SK-N-SH (cell line): Measurements from ENCODE around the gene CLEC2D. TPM values are rescaled to one million over a fixed set of nuclear protein-coding genes. Genes with fewer than 3 reads are reported as not detected.

Experiments used
- CTCF ChIA-PET: fragments of 300-600, 350-600 bp; formaldehyde crosslinking; extraction: SDS; loops from one replicate; lab custom pipeline; 2021; lab: Yijun Ruan, JAX
- POLR2A ChIA-PET: fragments of 350-600 bp; sonication (Branson Sonifier 250); formaldehyde crosslinking; extraction: SDS; loops from one replicate; lab custom pipeline; 2020; ENCODE audit warnings: antibody characterized with exemption, inconsistent platforms; lab: Yijun Ruan, JAX
- DNase-seq: peaks from one replicate; pipeline ENCODE4 v3.0.0; 2012
- H2AFZ ChIP-seq: fragments of 200-600 bp; sonication (generic); 2 replicates; pipeline ENCODE4 v1.8.1; 2016; ENCODE audit warnings: antibody characterized with exemption, mild to moderate bottlenecking, low read depth
- H3F3A ChIP-seq: fragments of 200-600 bp; sonication (generic); replicated peaks from 2 replicates; pipeline ENCODE3; 2016; ENCODE audit warnings: antibody characterized with exemption, mild to moderate bottlenecking; ENCODE audit not compliant: insufficient read depth
- H3K27ac ChIP-seq, 2 experiments: fragments of 200-500 bp in 1 of 2; fragments of 200-600 bp in 1 of 2; sonication (Bioruptor generic) in 1 of 2; sonication (generic), shearing (Covaris generic) in 1 of 2; 2 replicates each; pipeline versions ENCODE4 v1.5.1 to v1.6.1; 2014 to 2016; ENCODE audit warnings: low read depth in 2 of 2, inconsistent platforms in 1 of 2, low read length in 1 of 2, mild to moderate bottlenecking in 1 of 2, mixed read lengths in 1 of 2
- H3K27me3 ChIP-seq: fragments of 200-600 bp; sonication (generic), shearing (Covaris generic); 2 replicates; pipeline ENCODE4 v1.6.1; 2016; ENCODE audit warnings: mixed run types; ENCODE audit not compliant: insufficient read depth
- H3K36me3 ChIP-seq, 2 experiments: fragments of 200-500 bp in 1 of 2; fragments of 200-600 bp in 1 of 2; sonication (Bioruptor generic) in 1 of 2; sonication (generic) in 1 of 2; replicated peaks in 1 of 2; 2 replicates each; pipeline versions ENCODE3 to v1.5.1; 2014 to 2016; ENCODE audit warnings: low read length in 1 of 2, mild to moderate bottlenecking in 1 of 2; ENCODE audit not compliant: insufficient read depth in 2 of 2, control insufficient read depth in 1 of 2
- H3K4me1 ChIP-seq, 2 experiments: fragments of 200-500 bp in 1 of 2; fragments of 200-600 bp in 1 of 2; sonication (Bioruptor generic) in 1 of 2; sonication (generic), shearing (Covaris generic) in 1 of 2; 2 replicates each; pipeline versions ENCODE4 v1.5.1 to v1.6.1; 2014 to 2016; ENCODE audit warnings: low read depth in 1 of 2, low read length in 1 of 2, mixed run types in 1 of 2; ENCODE audit not compliant: insufficient read depth in 2 of 2, control insufficient read depth in 1 of 2
- H3K4me2 ChIP-seq: fragments of 200-600 bp; sonication (generic), shearing (Covaris generic); 2 replicates; pipeline ENCODE4 v1.6.1; 2017; ENCODE audit warnings: mixed run types
- H3K4me3 ChIP-seq, 2 experiments: fragments of 200-500 bp in 1 of 2; fragments of 200-600 bp in 1 of 2; sonication (Bioruptor generic) in 1 of 2; sonication (generic), shearing (Covaris generic) in 1 of 2; 2 replicates each; pipeline versions ENCODE4 v1.5.1 to v1.8.1; 2014 to 2016; ENCODE audit warnings: low read depth in 2 of 2, inconsistent platforms in 1 of 2, low read length in 1 of 2, mild to moderate bottlenecking in 1 of 2, mixed read lengths in 1 of 2, moderate library complexity in 1 of 2
- H3K79me2 ChIP-seq: fragments of 200-600 bp; sonication (generic); 2 replicates; pipeline ENCODE4 v1.8.1; 2017; ENCODE audit warnings: mild to moderate bottlenecking; ENCODE audit not compliant: insufficient read depth
- H3K9ac ChIP-seq: fragments of 200-600 bp; sonication (generic); 2 replicates; pipeline ENCODE4 v1.6.1; 2017; ENCODE audit warnings: mixed run types
- H3K9me2 ChIP-seq: fragments of 200-600 bp; sonication (generic); 2 replicates; pipeline ENCODE4 v1.6.1; 2017; ENCODE audit warnings: mixed run types
- H3K9me3 ChIP-seq: fragments of 200-600 bp; sonication (generic); 2 replicates; pipeline ENCODE4 v1.6.1; 2017; ENCODE audit warnings: mixed run types, mild to moderate bottlenecking, moderate library complexity
- H4K20me1 ChIP-seq: fragments of 200-600 bp; sonication (generic); 2 replicates; pipeline ENCODE4 v1.6.1; 2017; ENCODE audit warnings: mild to moderate bottlenecking, mixed run types; ENCODE audit not compliant: insufficient read depth
- EP300 ChIP-seq, 2 experiments: IDR thresholded peaks; 2 replicates each; pipeline versions ENCODE4 v1.4.0 to v1.6.1; 2012; ENCODE audit warnings: borderline replicate concordance in 1 of 2, low read depth in 1 of 2, low read length in 1 of 2
- EZH2phosphoT487 ChIP-seq: fragments of 200-600 bp; sonication (generic); IDR thresholded peaks from 2 replicates; pipeline ENCODE4 v1.6.1; 2017; ENCODE audit warnings: low read depth, mixed run types, mild to moderate bottlenecking, antibody characterized with exemption, moderate library complexity, borderline replicate concordance
- FOSL2 ChIP-seq: IDR thresholded peaks from 2 replicates; pipeline ENCODE4 v1.4.0; 2012; ENCODE audit warnings: low read depth, mild to moderate bottlenecking, moderate library complexity, borderline replicate concordance
- GABPA ChIP-seq: IDR thresholded peaks from 2 replicates; pipeline ENCODE4 v1.4.0; 2012; ENCODE audit warnings: low read depth, mild to moderate bottlenecking
- MEF2A ChIP-seq: IDR thresholded peaks from 2 replicates; pipeline ENCODE4 v1.4.0; 2012; ENCODE audit warnings: low read depth, borderline replicate concordance
- NFIC ChIP-seq: IDR thresholded peaks from 2 replicates; pipeline ENCODE4 v1.4.0; 2012; ENCODE audit warnings: borderline replicate concordance
- RFX5 ChIP-seq: IDR thresholded peaks from 2 replicates; pipeline ENCODE4 v1.6.1; 2012; ENCODE audit warnings: mild to moderate bottlenecking, improper control_type of control experiment, low read length
- SMC3 ChIP-seq: IDR thresholded peaks from 2 replicates; pipeline ENCODE4 v1.6.1; 2012; ENCODE audit warnings: low read depth, low read length, improper control_type of control experiment
- TAF1 ChIP-seq: IDR thresholded peaks from 2 replicates; pipeline ENCODE4 v1.6.1; 2012; ENCODE audit warnings: low read depth, mild to moderate bottlenecking, low read length, moderate library complexity, borderline replicate concordance
- TCF12 ChIP-seq: IDR thresholded peaks from 2 replicates; pipeline ENCODE4 v1.4.0; 2012
- YY1 ChIP-seq: IDR thresholded peaks from 2 replicates; pipeline ENCODE4 v1.4.0; 2012; ENCODE audit warnings: low read depth, mild to moderate bottlenecking
- WGBS: methylation state at CpG from one replicate; pipeline ENCODE4 v1.1.6; 2017; ENCODE audit warnings: low lambda C conversion rate; 5-methylcytosine and 5-hydroxymethylcytosine counted together
- polyA plus RNA-seq, 3 experiments: library from polyadenylated mRNA; depleted of rRNA; stranded (reverse); fragments of >200 nt; gene quantifications; 2 replicates each; pipeline ENCODE4 v1.2.3, GENCODE V29; 2012
- TF ChIP-seq, protein P1 (sequence below): IDR thresholded peaks from 2 replicates; pipeline ENCODE4 v1.6.1; 2012; ENCODE audit warnings: mild to moderate bottlenecking, low read depth, low read length, moderate library complexity
- TF ChIP-seq, protein P2 (sequence below): IDR thresholded peaks from 2 replicates; pipeline ENCODE4 v1.4.0; 2012; ENCODE audit warnings: low read depth, borderline replicate concordance

The CLEC2D gene
- polyA plus RNA-seq, 1 of the 3 experiments (the other 2 are of a cell fraction): 0.81 TPM

DNA sequence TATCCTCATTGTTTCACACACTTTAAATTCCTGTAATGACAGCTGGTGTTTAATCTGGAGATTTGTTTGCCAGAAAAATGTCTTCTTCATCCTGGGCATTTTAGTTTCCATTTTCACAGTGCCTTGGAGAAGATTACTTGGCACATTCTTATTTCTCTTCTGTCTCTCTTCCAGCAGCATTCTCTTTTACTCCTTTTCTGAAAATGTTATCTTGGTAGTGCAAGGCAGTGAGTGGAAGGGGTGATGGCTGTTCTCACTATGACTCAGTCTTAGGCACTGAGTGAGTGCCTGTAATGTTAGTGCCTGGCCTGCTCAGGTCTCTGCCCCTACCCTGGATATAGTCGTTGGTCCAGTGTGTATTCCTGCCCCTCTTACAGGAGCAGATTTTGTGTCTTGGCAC lies 50.3 kb downstream of the CLEC2D start (continued):
- TF ChIP-seq MEF2A: no peak
- TF ChIP-seq, all 33 proteins: peak for 0

DNA sequence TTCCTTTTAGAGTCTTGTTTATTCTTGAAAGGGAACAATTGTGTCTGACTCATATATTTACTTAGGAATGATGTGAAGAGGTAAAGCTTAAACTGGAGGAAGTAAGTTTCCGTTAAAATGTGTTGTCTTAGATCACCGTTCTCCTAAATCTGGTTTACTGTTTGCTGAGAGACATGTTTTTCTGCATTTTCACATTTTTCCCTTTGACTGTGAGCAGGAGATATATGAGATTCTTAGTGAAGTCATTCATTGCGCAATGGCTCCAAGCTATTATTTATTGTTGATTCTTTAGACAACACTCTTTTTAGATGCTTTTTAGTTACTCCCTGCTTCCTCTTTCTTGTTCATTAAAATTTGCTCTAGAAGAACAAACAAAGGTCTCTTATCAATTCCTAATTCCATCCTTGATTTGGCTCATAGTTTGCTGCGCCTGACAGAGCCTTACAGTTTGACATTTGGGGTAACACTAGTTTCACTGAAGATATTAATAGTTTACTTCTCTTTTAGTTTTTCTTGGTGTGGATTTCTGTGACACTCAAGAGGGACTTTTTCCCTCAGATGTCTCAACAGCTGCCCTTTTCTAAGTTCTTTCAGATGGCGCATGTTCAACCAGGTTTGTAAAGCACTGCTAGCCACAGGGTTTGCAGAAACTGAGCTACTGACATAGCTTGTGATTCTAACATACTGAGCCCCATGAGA lies 52.0 kb downstream of the CLEC2D start:
- Histone ChIP-seq H3K4me3 (no peak overlapping the region), H3K27ac (no peak overlapping the region), H3K9me3 (no peaks in the 10 kb centered on the region), H3K4me1 (no peaks in the 10 kb centered on the region), H3K9ac (no peak overlapping the region), H3K79me2 (no peaks in the 10 kb centered on the region), H3K27me3 (peaks cover 13% of the 10 kb centered on the region; the same call in 1 of the 2 replicates), H3K36me3 (no peaks in the 10 kb centered on the region), H4K20me1 (no peaks in the 10 kb centered on the region), H3F3A (no peaks in the 10 kb centered on the region), H3K4me2 (no peak overlapping the region), H3K9me2 (no peaks in the 10 kb centered on the region), H2AFZ (no peak overlapping the region)
- TF ChIP-seq TAF1 (no peak), SMC3 (no peak), YY1 (no peak), GABPA (no peak), FOSL2 (no peak), EP300 (IDR thresholded peaks at IDR 0.05; ENCODE audit: borderline replicate concordance in 1 of 2, low read depth in 1 of 2, low read length in 1 of 2) (no peak)
- TF ChIP-seq, protein P1, sequence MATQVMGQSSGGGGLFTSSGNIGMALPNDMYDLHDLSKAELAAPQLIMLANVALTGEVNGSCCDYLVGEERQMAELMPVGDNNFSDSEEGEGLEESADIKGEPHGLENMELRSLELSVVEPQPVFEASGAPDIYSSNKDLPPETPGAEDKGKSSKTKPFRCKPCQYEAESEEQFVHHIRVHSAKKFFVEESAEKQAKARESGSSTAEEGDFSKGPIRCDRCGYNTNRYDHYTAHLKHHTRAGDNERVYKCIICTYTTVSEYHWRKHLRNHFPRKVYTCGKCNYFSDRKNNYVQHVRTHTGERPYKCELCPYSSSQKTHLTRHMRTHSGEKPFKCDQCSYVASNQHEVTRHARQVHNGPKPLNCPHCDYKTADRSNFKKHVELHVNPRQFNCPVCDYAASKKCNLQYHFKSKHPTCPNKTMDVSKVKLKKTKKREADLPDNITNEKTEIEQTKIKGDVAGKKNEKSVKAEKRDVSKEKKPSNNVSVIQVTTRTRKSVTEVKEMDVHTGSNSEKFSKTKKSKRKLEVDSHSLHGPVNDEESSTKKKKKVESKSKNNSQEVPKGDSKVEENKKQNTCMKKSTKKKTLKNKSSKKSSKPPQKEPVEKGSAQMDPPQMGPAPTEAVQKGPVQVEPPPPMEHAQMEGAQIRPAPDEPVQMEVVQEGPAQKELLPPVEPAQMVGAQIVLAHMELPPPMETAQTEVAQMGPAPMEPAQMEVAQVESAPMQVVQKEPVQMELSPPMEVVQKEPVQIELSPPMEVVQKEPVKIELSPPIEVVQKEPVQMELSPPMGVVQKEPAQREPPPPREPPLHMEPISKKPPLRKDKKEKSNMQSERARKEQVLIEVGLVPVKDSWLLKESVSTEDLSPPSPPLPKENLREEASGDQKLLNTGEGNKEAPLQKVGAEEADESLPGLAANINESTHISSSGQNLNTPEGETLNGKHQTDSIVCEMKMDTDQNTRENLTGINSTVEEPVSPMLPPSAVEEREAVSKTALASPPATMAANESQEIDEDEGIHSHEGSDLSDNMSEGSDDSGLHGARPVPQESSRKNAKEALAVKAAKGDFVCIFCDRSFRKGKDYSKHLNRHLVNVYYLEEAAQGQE: no peak
- POLR2A ChIA-PET: no interaction called here
- no peak for DNase-seq
- CTCF ChIA-PET: interaction anchor here (0.9 to 4.4 kb wide), 7 partner anchors 9 to 344 kb away, joined by 3 to 24 read pairs (median 4); no protein-coding TSS in a partner anchor
- 18% methylated on average over 5 of the region's 5 CpGs for WGBS

DNA sequence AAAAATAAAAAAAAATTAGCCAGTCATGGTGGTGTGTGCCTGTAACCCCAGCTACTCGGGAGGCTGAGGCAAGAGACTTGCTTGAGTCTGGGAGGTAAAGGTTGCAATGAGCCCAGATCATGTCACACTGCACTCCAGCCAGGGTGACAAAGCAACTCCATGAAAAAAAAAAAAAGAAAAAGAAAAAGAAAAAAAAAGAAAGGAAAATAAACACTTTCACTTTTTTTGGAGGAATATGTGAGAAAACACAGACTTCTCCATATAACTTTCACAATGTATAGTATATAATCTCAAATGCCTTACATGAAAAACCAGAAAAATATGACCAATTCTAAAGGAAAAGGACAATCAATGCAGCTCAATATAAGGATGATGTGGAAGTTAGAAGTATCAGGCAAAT lies 54.5 kb downstream of the CLEC2D start:
- Histone ChIP-seq H3K79me2 (no peaks in the 10 kb centered on the region), H3K4me1 (no peaks in the 10 kb centered on the region), H3K4me3 (no peak overlapping the region), H2AFZ (no peak overlapping the region), H3K27ac (no peak overlapping the region), H3K27me3 (peaks cover 7% of the 10 kb centered on the region; the same call in 1 of the 2 replicates), H3K9ac (no peak overlapping the region), H3F3A (no peaks in the 10 kb centered on the region), H3K4me2 (no peak overlapping the region), H3K9me2 (no peaks in the 10 kb centered on the region), H4K20me1 (no peaks in the 10 kb centered on the region), H3K36me3 (no peaks in the 10 kb centered on the region), H3K9me3 (no peaks in the 10 kb centered on the region)
- ChIA-PET POLR2A (no interaction called here), CTCF (interaction anchor here (2.1 kb wide), 1 partner anchor 16 kb away, joined by 10 read pairs; no protein-coding TSS in a partner anchor)
- no peak for DNase-seq
- 11% methylated on average over 1 of the region's 1 CpG for WGBS
- no peak for TF ChIP-seq GABPA
- no peak for TF ChIP-seq RFX5
- TF ChIP-seq TAF1: no peak
- TF ChIP-seq EP300 (IDR thresholded peaks at IDR 0.05; ENCODE audit: borderline replicate concordance in 1 of 2, low read depth in 1 of 2, low read length in 1 of 2): no peak
- no peak for TF ChIP-seq FOSL2
- TF ChIP-seq, protein P2, sequence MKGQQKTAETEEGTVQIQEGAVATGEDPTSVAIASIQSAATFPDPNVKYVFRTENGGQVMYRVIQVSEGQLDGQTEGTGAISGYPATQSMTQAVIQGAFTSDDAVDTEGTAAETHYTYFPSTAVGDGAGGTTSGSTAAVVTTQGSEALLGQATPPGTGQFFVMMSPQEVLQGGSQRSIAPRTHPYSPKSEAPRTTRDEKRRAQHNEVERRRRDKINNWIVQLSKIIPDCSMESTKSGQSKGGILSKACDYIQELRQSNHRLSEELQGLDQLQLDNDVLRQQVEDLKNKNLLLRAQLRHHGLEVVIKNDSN: no peak
- no peak for TF ChIP-seq YY1
- TF ChIP-seq NFIC: no peak
- TF ChIP-seq TCF12: no peak
- TF ChIP-seq EZH2phosphoT487: no peak
